Measurements from ENCODE around the gene GLRA1.

GLRA1 gene

DNA sequence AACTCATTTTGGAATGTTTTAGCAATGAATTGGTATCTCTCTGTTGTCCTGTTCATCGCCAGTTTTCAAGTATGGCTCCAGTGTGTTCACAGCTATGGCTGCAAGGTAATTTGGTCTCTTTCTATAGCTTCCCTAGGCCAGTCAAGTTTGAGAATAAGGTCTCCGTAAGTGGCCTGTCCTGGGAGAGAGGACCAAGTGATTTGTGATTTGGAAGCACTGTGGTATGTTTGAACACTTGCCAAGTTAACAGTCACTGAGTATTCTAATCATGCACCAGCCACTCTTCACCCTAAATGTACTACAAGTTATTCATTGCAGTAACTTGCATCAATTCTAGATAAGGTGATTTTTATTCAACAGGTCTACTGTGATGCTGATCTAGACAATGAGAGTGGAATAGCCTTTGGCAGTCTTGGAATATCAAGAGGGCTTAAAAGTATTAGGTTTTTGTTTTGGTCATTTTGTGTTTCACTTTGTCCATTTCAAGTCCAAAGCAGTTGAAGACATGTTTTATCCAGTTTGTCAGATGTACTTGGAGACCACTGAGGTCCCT lies 111.8 kb downstream of the GLRA1 start:
- TF ChIP-seq, protein P1, sequence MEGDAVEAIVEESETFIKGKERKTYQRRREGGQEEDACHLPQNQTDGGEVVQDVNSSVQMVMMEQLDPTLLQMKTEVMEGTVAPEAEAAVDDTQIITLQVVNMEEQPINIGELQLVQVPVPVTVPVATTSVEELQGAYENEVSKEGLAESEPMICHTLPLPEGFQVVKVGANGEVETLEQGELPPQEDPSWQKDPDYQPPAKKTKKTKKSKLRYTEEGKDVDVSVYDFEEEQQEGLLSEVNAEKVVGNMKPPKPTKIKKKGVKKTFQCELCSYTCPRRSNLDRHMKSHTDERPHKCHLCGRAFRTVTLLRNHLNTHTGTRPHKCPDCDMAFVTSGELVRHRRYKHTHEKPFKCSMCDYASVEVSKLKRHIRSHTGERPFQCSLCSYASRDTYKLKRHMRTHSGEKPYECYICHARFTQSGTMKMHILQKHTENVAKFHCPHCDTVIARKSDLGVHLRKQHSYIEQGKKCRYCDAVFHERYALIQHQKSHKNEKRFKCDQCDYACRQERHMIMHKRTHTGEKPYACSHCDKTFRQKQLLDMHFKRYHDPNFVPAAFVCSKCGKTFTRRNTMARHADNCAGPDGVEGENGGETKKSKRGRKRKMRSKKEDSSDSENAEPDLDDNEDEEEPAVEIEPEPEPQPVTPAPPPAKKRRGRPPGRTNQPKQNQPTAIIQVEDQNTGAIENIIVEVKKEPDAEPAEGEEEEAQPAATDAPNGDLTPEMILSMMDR (IDR thresholded peaks at IDR 0.05; ENCODE audit: borderline replicate concordance, insufficient read depth, low read depth, low read length): no peak
- no peak overlapping the region for H3K4me3 ChIP-seq (ENCODE audit: low read depth, low read length)

DNA sequence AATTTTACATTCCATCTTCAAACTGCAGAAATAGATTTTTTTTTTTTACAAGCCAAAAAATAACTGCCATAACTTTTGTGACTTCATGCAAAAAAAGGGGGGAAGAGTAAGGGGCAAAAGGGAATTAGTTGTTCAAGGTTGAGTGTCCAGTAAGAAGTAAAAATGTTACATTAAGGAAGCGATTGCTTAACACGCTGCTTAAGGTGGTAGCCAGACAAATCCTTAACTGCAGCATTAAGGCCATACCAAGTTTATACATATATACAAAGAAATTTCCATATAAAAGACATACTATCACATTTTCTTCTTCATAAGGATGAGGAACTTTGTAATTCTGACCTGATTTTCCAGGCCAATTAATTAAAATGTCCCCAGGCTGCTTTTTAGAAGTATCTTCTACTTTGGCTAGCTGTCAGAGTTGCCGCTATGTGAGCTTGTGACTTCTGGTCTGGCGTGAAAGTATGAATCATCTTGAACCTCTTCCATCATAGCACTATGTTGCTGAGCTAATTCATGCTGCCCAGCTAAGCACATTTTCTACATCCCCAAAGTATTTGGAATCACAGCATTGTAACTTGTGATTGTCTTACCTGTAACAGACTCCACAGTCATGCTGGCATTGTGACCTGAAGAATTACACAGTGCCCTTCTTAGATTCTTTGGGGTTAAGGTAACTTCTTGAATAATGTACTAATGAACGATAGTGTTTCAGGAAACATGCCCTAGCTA lies 112.9 kb downstream of the GLRA1 start:
- TF ChIP-seq, protein P1 (IDR thresholded peaks at IDR 0.05; ENCODE audit: borderline replicate concordance, insufficient read depth, low read depth, low read length): no peak
- H3K4me3 ChIP-seq (ENCODE audit: low read depth, low read length): no peak overlapping the region

DNA sequence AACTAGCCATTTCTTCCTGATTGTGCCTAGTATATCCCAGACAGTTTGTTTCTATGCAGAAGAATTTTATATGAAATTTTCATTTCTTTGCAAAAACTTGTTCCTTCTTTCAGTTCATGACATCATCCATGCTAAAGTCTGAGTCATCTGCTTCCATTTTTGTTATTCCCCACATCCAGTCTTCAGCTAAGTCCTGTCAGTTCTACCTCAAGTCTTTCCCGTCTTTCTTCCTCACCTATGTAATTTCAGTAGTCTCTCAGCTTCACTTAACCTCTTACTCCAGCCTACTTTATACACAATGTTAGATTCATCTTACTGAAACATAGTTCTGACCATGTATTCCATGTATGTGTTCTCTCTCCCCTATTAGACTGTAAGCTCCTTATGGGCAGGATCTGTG lies 113.8 kb downstream of the GLRA1 start:
- H3K4me3 ChIP-seq (ENCODE audit: low read depth, low read length): no peak overlapping the region
- TF ChIP-seq, protein P1 (IDR thresholded peaks at IDR 0.05; ENCODE audit: borderline replicate concordance, insufficient read depth, low read depth, low read length): no peak

DNA sequence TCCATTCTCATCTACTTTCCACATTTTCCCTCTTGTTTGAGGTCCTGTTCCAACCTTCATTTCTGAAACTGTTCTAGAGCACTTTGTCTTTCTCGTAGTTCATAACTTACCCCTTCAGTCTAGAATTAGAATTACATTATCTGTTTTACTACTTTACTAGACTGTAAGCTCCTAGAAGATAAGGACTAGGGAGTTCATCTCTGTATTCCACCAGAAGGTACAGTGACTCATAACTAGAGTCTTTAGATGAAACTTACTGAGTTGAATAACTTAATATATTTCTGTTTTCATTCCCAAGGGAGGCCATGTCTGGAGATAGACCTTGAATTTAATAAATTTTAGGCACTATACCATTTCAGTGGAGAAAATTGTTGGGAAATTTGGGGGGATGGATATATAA lies 114.2 kb downstream of the GLRA1 start:
- TF ChIP-seq, protein P1 (IDR thresholded peaks at IDR 0.05; ENCODE audit: borderline replicate concordance, insufficient read depth, low read depth, low read length): no peak
- H3K4me3 ChIP-seq (ENCODE audit: low read depth, low read length): no peak overlapping the region

DNA sequence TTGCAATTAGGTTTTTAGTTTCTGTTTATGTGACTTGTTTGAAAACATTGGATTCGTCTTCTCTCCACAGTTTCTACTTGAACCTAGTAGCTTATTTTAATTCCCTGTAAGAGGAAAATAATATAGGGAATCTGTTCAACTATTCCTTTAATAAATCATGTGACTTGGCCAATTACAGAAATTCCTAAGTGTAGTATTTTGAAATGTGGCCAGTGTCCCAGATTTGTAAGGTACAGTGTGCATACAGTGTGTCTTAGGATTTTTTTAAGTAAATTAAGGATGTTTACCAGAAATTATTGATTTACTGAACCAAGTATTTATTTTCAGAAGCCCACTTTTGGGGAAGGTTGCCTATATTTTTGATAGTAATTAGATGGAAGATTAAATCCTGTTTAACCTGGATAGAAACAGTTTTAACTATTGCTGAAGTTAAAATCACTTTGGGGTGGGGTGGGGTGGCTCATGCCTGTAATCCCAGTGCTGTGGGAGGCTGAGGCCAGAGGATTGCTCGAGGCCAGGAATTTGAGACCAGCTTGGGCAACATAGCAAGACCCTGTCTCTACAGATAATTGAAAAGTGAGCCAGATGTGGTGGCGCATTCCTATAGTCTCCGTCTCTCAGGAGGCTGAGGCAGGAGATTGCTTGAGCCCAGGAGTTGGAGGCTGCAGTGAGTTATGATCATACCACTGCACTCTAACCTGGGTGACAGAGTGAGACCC lies 116.0 kb downstream of the GLRA1 start:
- TF ChIP-seq, protein P1 (IDR thresholded peaks at IDR 0.05; ENCODE audit: borderline replicate concordance, insufficient read depth, low read depth, low read length): no peak
- no peak overlapping the region for H3K4me3 ChIP-seq (ENCODE audit: low read depth, low read length)

DNA sequence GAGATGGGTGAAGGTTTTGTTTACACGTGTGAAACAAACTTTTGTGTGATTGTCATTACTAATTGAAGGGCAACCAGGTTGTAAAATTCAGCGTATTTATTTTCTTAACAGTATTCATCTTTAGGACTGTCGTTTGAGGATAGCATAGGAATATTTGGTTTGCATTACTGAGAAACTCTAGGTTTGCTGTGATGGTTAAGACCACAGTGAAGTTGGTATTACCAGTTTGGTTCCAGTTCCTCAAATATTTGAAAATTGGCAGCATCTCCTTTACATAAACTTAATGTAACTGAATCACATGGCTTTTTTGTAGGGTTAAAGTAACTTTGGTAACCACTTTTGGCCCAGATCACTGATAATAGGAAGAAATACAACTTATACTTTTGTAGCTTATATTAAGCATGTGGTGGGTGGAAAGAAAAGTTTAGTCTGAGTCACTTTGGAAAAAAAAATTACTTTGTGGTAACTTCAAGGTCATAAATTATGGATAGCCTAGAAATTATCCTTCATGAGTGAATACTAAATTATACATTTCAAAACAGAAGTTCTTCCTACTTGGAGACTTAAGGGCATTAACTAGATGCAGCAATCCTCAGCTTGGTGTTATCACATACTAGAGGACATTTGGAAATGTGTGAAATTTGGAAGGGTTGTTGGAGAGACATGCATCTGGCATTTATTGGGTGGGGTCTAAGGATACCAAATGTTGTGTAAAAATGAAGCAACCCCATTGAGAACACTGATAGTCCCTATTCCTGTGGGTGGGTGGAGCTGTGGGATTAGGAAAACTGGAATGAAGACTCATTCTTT lies 119.0 kb downstream of the GLRA1 start:
- H3K4me3 ChIP-seq (ENCODE audit: low read depth, low read length): no peak overlapping the region
- TF ChIP-seq, protein P1 (IDR thresholded peaks at IDR 0.05; ENCODE audit: borderline replicate concordance, insufficient read depth, low read depth, low read length): no peak

Measured in GM12875 (cell line).